K562 (cell line): ENCODE data around the gene TMEM158. TPM values are rescaled to one million over a fixed set of nuclear protein-coding genes. Genes with fewer than 3 reads are reported as not detected.

Experiments used
- ARID2 ChIP-seq: fragments of 450-650 bp; IDR thresholded peaks from 2 replicates; pipeline ENCODE4 v1.6.1; 2017; ENCODE audit warnings: antibody characterized with exemption, mild to moderate bottlenecking
- ATF1 ChIP-seq, 2 experiments: fragments of 450-650 bp in 1 of 2; IDR thresholded peaks; 2 replicates each; pipeline ENCODE4 v1.6.1; 2016; ENCODE audit warnings: missing compliant biosample characterization in 1 of 2, missing genetic modification characterization in 1 of 2
- BDP1 ChIP-seq: IDR thresholded peaks from 3 replicates; pipeline ENCODE4 v1.6.1; 2011; ENCODE audit not compliant: insufficient read length, insufficient read depth
- BRD9 ChIP-seq: fragments of 450-650 bp; IDR thresholded peaks from 2 replicates; pipeline ENCODE4 v1.6.1; 2018; ENCODE audit warnings: low read depth; ENCODE audit not compliant: partially characterized antibody
- CC2D1A ChIP-seq: fragments of 450-650 bp; IDR thresholded peaks from 2 replicates; pipeline ENCODE4 v1.6.1; 2017; ENCODE audit warnings: mild to moderate bottlenecking
- CREM ChIP-seq: IDR thresholded peaks from 2 replicates; pipeline ENCODE4 v1.6.1; 2014; ENCODE audit warnings: antibody characterized with exemption, low read depth
- ELF4 ChIP-seq: fragments of 450-650 bp; formaldehyde crosslinking; IDR thresholded peaks from 2 replicates; pipeline ENCODE4 v1.4.0; 2022; ENCODE audit warnings: missing genetic modification characterization
- KLF6 ChIP-seq: fragments of 250-450 bp; sonication (Bioruptor Pico); IDR thresholded peaks from 2 replicates; pipeline ENCODE4 v1.4.0; 2020; ENCODE audit warnings: mild to moderate bottlenecking, moderate library complexity, borderline replicate concordance
- LCOR ChIP-seq: sonication (generic); formaldehyde crosslinking; IDR thresholded peaks from 2 replicates; pipeline ENCODE4 v1.8.0; 2022; ENCODE audit warnings: mild to moderate bottlenecking, missing genetic modification reagents
- MAZ ChIP-seq, 2 experiments: fragments of 450-650 bp in 1 of 2; sonication (generic) in 1 of 2; formaldehyde crosslinking; IDR thresholded peaks in 1 of 2; conservative IDR thresholded peaks in 1 of 2; 2 replicates each; pipeline versions ENCODE4 v1.4.0 to v1.5.0; 2020; ENCODE audit warnings: mild to moderate bottlenecking in 1 of 2, missing genetic modification reagents in 1 of 2
- MYNN ChIP-seq, 2 experiments: sonication (generic); formaldehyde crosslinking in 1 of 2; IDR thresholded peaks; 2 replicates each; pipeline versions ENCODE4 v1.5.0 to v1.6.1; 2016 to 2020; ENCODE audit warnings: antibody characterized with exemption in 1 of 2, missing genetic modification reagents in 1 of 2
- NONO ChIP-seq, 2 experiments: fragments of 200-400 bp in 1 of 2; fragments of 450-650 bp in 1 of 2; formaldehyde crosslinking in 1 of 2; IDR thresholded peaks; 2 replicates each; pipeline ENCODE4 v1.6.1; 2017; ENCODE audit warnings: low read depth in 2 of 2, mild to moderate bottlenecking in 2 of 2, moderate library complexity in 2 of 2, low read length in 1 of 2
- RBM39 ChIP-seq: fragments of 200-400 bp; formaldehyde crosslinking; optimal IDR thresholded peaks from 2 replicates; pipeline ENCODE3; 2018; ENCODE audit warnings: low read depth, low read length
- RCOR1 ChIP-seq, 2 experiments: IDR thresholded peaks; 2 replicates each; pipeline ENCODE4 v1.6.1; 2012; ENCODE audit warnings: low read depth in 2 of 2, low read length in 2 of 2, borderline replicate concordance in 1 of 2, improper control_type of control experiment in 1 of 2
- SP1 ChIP-seq: sonication (generic); formaldehyde crosslinking; IDR thresholded peaks from 2 replicates; pipeline ENCODE4 v1.8.1; 2022; ENCODE audit warnings: mild to moderate bottlenecking, missing genetic modification reagents
- ZNF584 ChIP-seq: fragments of 200-800 bp; sonication (Bioruptor generic); IDR thresholded peaks from 2 replicates; pipeline ENCODE4 v1.6.1; 2016; ENCODE audit warnings: low read depth, mild to moderate bottlenecking, missing genetic modification characterization, missing compliant biosample characterization
- ZNF766 ChIP-seq: fragments of 200-800 bp; sonication (Bioruptor generic); conservative IDR thresholded peaks from 2 replicates; pipeline ENCODE4 v1.6.1; 2016; ENCODE audit warnings: missing genetic modification characterization, missing compliant biosample characterization
- polyA plus RNA-seq, 8 experiments: library from polyadenylated mRNA; depleted of rRNA in 4 of 8; stranded (reverse) in 5 of 8; unstranded in 3 of 8; fragments of >200 nt; fragmentation: Nextera tagmentation in 2 of 8; fragmentation: Illumina TruSeq in 1 of 8; extraction: Ambion mirVana in 2 of 8; extraction: Trizol in 1 of 8; gene quantifications; 2 replicates each; pipeline versions ENCODE4 v1.2.1 to v1.2.3, GENCODE V29; 2011 to 2014; ENCODE audit warnings: inconsistent platforms in 1 of 8, missing spikeins in 1 of 8
- total RNA-seq, 7 experiments: library from RNA; depleted of rRNA in 6 of 7; stranded (reverse); fragments of >200 nt in 6 of 7; fragmentation: Illumina TruSeq in 2 of 7; extraction: Trizol in 2 of 7; gene quantifications; 2 replicates each; pipeline versions ENCODE4 v1.2.1 to v1.2.3, GENCODE V29; 2011 to 2021; ENCODE audit warnings: low replicate concordance in 1 of 7
- TF ChIP-seq, protein P1 (sequence below): sonication (generic); formaldehyde crosslinking; IDR thresholded peaks from 2 replicates; pipeline ENCODE4 v1.8.0; 2022; ENCODE audit warnings: missing genetic modification reagents, mild to moderate bottlenecking, borderline replicate concordance
- TF ChIP-seq, protein P2 (sequence below): sonication (generic); formaldehyde crosslinking; IDR thresholded peaks from 2 replicates; pipeline ENCODE4 v1.8.0; 2022; ENCODE audit warnings: mild to moderate bottlenecking, missing genetic modification reagents
- TF ChIP-seq, protein P3 (sequence below), 3 experiments: fragments of 200-800 bp in 1 of 3; sonication (Bioruptor generic) in 1 of 3; sonication (generic) in 1 of 3; formaldehyde crosslinking in 1 of 3; IDR thresholded peaks; 2 replicates each; pipeline versions ENCODE4 v1.6.1 to v1.8.0; 2016 to 2022; ENCODE audit warnings: mild to moderate bottlenecking in 2 of 3, missing compliant biosample characterization in 2 of 3, missing genetic modification characterization in 2 of 3, missing genetic modification reagents in 1 of 3

Gene TMEM158
- total and polyA plus RNA-seq, 9 of the 15 experiments (the other 6 are each of a cell fraction or from before 2014, with no cell fraction given): 2.2 to 46.5 (median 8.4) TPM

DNA sequence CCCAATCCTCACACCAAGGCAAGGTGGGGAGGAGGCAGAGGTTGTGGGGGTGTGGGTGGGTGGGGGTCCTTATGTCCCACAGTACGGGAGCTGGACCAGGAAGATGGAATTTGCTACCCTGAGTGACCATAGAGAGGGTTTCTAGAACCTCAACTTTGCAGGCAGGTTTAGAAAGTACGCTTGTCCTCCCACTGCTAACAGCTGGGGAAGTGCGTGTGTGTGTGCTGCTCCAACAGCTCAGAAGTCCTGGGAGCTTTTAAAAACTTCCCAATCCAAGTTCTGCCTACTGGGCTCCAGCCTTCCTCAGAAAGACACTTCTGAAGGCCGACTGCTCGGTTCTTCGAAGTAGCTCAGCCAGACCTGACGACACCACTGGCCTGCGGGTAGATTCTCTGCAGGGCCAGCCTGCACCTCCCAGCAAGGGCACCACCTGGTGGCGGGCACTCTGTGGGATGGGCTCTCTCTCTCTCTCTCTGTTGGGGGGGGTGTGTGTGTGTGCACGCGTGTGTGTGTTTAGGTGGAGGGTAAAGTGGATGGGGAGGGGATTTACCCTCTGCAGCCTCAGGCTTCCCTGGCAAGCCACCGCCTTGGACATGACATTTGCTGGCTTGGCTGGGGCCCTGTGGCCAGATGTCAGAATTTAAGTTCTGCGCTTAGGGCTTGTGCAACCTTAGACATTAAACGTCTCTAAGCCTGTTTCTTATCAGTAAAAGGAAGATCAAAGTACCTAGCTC is 15.6 kb downstream of the TMEM158 start (continued):
- TF ChIP-seq RCOR1 (IDR thresholded peaks at IDR 0.05; ENCODE audit: borderline replicate concordance in 1 of 2, low read depth in 2 of 2, low read length in 2 of 2) (peak; percentile 54 to 81; a peak in 3 of 4 replicates), BDP1 (no peak), ZNF584 (CRISPR knock-in tag) (no peak), RBM39 (no peak), SP1 (CRISPR knock-in tag) (no peak), MYNN (IDR thresholded peaks at IDR 0.05) (peak; percentile 91), MYNN (CRISPR knock-in tag; IDR thresholded peaks at IDR 0.05) (no peak), BRD9 (peak; percentile 76), KLF6 (0 out of 2 replicates have a peak, but pooled peaks have one; percentile 5), LCOR (peak; percentile 78; the same call in 1 of the 2 replicates), CC2D1A (peak; percentile 83), CREM (peak; percentile 62; the same call in 1 of the 2 replicates), ARID2 (peak; percentile 92), ELF4 (CRISPR knock-in tag) (no peak), ZNF766 (0 out of 2 replicates have a peak, but pooled peaks have one; percentile 12), ATF1 (CRISPR knock-in tag; IDR thresholded peaks at IDR 0.05) (no peak), ATF1 (tag; IDR thresholded peaks at IDR 0.05) (peak; percentile 71), MAZ (CRISPR knock-in tag; conservative IDR thresholded peaks at IDR 0.05 in 1 of 2, IDR thresholded peaks at IDR 0.05 in 1 of 2) (peak; percentile 64 to 75; a peak in 3 of 4 replicates), NONO (IDR thresholded peaks at IDR 0.05; ENCODE audit: low read depth in 2 of 2, low read length in 1 of 2) (peak in 1 of 2 experiments; percentile 25; a peak in 1 of 4 replicates)
- TF ChIP-seq, protein P1, sequence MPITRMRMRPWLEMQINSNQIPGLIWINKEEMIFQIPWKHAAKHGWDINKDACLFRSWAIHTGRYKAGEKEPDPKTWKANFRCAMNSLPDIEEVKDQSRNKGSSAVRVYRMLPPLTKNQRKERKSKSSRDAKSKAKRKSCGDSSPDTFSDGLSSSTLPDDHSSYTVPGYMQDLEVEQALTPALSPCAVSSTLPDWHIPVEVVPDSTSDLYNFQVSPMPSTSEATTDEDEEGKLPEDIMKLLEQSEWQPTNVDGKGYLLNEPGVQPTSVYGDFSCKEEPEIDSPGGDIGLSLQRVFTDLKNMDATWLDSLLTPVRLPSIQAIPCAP (CRISPR knock-in tag): no peak
- TF ChIP-seq, protein P2, sequence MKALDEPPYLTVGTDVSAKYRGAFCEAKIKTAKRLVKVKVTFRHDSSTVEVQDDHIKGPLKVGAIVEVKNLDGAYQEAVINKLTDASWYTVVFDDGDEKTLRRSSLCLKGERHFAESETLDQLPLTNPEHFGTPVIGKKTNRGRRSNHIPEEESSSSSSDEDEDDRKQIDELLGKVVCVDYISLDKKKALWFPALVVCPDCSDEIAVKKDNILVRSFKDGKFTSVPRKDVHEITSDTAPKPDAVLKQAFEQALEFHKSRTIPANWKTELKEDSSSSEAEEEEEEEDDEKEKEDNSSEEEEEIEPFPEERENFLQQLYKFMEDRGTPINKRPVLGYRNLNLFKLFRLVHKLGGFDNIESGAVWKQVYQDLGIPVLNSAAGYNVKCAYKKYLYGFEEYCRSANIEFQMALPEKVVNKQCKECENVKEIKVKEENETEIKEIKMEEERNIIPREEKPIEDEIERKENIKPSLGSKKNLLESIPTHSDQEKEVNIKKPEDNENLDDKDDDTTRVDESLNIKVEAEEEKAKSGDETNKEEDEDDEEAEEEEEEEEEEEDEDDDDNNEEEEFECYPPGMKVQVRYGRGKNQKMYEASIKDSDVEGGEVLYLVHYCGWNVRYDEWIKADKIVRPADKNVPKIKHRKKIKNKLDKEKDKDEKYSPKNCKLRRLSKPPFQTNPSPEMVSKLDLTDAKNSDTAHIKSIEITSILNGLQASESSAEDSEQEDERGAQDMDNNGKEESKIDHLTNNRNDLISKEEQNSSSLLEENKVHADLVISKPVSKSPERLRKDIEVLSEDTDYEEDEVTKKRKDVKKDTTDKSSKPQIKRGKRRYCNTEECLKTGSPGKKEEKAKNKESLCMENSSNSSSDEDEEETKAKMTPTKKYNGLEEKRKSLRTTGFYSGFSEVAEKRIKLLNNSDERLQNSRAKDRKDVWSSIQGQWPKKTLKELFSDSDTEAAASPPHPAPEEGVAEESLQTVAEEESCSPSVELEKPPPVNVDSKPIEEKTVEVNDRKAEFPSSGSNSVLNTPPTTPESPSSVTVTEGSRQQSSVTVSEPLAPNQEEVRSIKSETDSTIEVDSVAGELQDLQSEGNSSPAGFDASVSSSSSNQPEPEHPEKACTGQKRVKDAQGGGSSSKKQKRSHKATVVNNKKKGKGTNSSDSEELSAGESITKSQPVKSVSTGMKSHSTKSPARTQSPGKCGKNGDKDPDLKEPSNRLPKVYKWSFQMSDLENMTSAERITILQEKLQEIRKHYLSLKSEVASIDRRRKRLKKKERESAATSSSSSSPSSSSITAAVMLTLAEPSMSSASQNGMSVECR: 0 out of 2 replicates have a peak, but pooled peaks have one; percentile 34
- TF ChIP-seq, protein P3, sequence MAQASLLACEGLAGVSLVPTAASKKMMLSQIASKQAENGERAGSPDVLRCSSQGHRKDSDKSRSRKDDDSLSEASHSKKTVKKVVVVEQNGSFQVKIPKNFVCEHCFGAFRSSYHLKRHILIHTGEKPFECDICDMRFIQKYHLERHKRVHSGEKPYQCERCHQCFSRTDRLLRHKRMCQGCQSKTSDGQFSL (CRISPR knock-in tag; IDR thresholded peaks at IDR 0.05): peak; percentile 99
- TF ChIP-seq, protein P3 (tag; IDR thresholded peaks at IDR 0.05): peak in 1 of 2 experiments; percentile 97; a peak in 2 of 4 replicates
